ENCODE results near the gene NOCT.

- no peak for TF ChIP-seq CTCF (IDR thresholded peaks at IDR 0.05; ENCODE audit: poor library complexity)
- no peak for TF ChIP-seq EZH2 (IDR thresholded peaks at IDR 0.05; ENCODE audit: borderline replicate concordance)
- no peak for TF ChIP-seq EZH2phosphoT487 (IDR thresholded peaks at IDR 0.05; ENCODE audit: low read depth, severe bottlenecking, unreplicated experiment)
Observed at GRCh38 chr4:139028191-139028661, 12.6 kb downstream of the NOCT start.

Measured in hepatocyte (in vitro differentiated cells).